ENCODE data around the gene PDCD2L.
"Not testable (repeated sequence)": the region's sequence is repeated elsewhere in the genome, so short reads cannot be mapped to it uniquely, and the experiment has no call there.

Gene PDCD2L

GRCh38 chr19:34404109-34404909 lies at the start of gene PDCD2L:
TSS of gene PDCD2L (plus strand) at chr19:34404399. CDS start at chr19:34404431, 32 bp downstream.
- peak; percentile 85 for DNase-seq

GRCh38 chr19:34355201-34355600 lies 49.0 kb upstream of the PDCD2L start:
- no peak for DNase-seq

- no peak for DNase-seq
Observed at GRCh38 chr19:34356875-34357274, 47.3 kb upstream of the PDCD2L start.

- DNase-seq, result no peak
Observed at GRCh38 chr19:34357431-34357830, 46.8 kb upstream of the PDCD2L start.

GRCh38 chr19:34359140-34359953 lies 44.9 kb upstream of the PDCD2L start:
- DNase-seq, result peak; percentile 86

- DNase-seq, result no peak
Observed at GRCh38 chr19:34359954-34360315, 44.3 kb upstream of the PDCD2L start.

- DNase-seq, result no peak
Observed at GRCh38 chr19:34360354-34360909, 43.8 kb upstream of the PDCD2L start.

GRCh38 chr19:34362679-34363069 lies 41.5 kb upstream of the PDCD2L start:
- no peak for DNase-seq

GRCh38 chr19:34363094-34363493 lies 41.1 kb upstream of the PDCD2L start:
- no peak for DNase-seq

- no peak for DNase-seq
Observed at GRCh38 chr19:34363930-34364329, 40.3 kb upstream of the PDCD2L start.

- no peak for DNase-seq
Observed at GRCh38 chr19:34364462-34364829, 39.8 kb upstream of the PDCD2L start.

GRCh38 chr19:34364830-34365462 lies 39.3 kb upstream of the PDCD2L start, which contains the start of gene GPI:
TSS of gene GPI (plus strand) at chr19:34365196. CDS start at chr19:34365267, 71 bp downstream.
- peak; percentile 64 for DNase-seq

- no peak for DNase-seq
Observed at GRCh38 chr19:34365463-34366401, 38.5 kb upstream of the PDCD2L start.

GRCh38 chr19:34366738-34367623 lies 37.2 kb upstream of the PDCD2L start:
- no peak for DNase-seq

GRCh38 chr19:34367624-34367957 lies 36.6 kb upstream of the PDCD2L start:
- DNase-seq, result no peak

GRCh38 chr19:34368338-34368737 lies 35.9 kb upstream of the PDCD2L start:
- no peak for DNase-seq

- DNase-seq, result not testable (repeated sequence)
Observed at GRCh38 chr19:34369166-34369565, 35.0 kb upstream of the PDCD2L start.

- no peak for DNase-seq
Observed at GRCh38 chr19:34370117-34370516, 34.1 kb upstream of the PDCD2L start.

GRCh38 chr19:34370983-34371382 lies 33.2 kb upstream of the PDCD2L start:
- DNase-seq, result no peak

- DNase-seq, result no peak
Observed at GRCh38 chr19:34373601-34374288, 30.5 kb upstream of the PDCD2L start.

GRCh38 chr19:34375598-34375997 lies 28.6 kb upstream of the PDCD2L start:
- DNase-seq, result no peak

All from NCI-H510A (cell line).